ENCODE results near the gene CRHR2.

Gene CRHR2

GRCh38 chr7:30706316-30706715 is 24.1 kb upstream of the CRHR2 start:
- DNase-seq, result no peak

DNA sequence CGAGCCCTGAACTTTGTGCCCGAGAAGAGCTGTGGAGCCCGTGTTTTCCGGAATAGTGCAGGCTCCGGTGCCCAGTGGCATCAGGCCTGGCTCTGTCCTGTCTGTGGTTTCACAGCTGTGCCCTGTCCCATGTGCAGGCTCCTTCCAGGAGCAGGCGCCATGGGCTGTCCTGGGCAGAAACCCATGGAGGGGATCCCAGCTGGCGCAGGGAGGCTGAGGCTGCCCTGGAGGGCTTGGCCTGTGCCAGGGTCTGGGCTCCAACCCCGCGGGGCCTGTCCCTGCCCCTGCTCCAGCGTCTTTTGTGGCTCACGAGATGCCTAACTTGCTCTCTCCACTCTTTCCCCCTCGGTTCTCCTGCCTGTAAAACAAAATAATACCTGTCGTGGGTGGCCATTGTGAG is 23.3 kb upstream of the CRHR2 start:
- no peak for DNase-seq

DNA sequence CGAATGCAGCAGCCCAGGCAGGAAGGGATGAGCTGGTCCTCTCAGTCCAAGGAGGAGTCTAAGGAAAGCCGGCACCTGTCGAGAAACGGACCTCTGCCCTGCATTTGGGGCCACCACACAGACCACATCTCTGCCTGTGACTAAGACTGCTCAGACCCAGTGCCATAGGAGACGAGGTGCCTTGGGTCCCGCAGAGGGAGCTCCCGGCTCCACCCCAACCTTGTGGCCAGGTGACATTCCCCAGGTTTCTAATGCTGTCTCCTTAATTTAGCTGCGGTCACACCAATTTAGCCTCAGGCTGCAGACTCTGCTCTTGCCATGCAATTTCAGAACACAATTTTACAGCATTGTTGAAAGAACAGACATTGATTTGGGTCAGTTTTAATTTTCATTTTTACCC is 22.8 kb upstream of the CRHR2 start:
- DNase-seq, result no peak

DNA sequence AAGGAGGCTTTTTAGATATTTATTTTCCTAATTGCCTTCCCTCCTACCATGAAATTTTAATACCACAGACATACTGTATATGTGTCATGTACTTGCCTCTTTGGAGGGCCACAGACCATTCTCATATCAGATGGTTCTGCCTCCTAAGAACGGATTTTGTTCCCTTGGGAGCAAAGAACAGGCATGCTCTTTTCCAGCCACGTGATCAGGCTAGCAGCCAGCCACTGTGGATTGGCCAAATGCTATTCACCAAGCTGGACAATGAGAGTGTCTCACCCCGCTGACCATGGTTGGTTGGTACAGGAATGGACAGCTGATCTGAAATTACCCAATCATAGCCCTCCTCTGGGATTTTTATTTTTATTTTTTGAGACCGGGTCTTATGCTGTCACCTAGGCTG is 21.5 kb upstream of the CRHR2 start:
- DNase-seq, result no peak

DNA sequence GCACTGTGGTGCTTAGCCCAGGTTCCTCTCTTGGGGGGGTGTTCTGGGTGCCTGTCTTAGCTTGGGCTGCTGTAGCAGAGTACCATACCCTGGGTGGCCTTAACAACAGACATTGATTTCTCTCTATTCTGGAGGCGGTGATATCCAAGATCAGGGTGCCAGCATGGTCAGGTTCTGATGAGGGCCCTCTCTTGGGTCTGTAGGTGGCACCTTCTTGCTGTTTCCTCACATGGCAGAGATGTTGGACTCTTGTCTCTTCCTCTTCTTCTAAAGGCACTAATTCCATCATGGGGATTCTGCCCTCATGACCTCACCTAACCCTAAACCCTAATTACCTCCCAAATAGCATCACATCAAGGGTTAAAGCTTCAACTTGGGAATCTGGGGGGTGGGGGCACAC is 19.9 kb upstream of the CRHR2 start:
- DNase-seq, result no peak

GRCh38 chr7:30700941-30701340 is 18.7 kb upstream of the CRHR2 start:
- no peak for DNase-seq

DNA sequence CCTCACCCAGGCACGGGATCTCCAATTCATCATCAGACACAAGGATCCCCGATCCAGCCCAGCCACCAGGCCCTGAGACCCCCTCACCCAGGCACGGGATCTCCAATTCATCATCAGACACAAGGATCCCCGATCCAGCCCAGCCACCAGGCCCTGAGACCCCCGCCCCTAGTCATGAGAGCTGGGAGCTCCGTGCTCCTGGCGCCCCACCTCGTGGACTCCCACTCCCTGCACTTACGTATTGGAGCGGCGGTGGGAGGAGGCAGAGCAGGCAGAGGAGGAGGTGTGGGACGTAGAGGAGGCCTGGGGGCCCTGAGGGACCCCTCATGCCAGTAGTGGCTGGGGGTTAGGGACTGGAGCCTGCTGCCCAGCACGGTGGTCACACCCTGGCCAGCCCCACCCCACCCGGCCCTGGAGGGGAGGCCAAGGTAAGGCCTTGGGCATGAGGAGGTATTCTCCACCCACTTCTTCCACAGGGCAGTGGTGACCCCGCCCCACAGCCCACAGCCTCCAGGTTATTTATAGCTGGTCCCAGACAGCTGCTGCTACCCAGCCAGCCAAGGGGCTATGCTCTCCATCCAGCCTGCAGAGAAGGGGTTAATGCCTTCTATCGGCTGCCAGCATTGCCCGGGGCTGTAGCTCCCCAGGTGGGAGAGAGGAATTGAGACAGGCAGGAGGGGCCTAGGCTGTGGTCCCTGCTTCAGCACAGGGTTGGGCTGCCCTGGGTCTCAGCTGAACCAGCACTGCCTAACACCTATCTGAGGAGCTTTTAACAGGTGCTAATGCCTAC is 17.6 kb upstream of the CRHR2 start:
- no peak for DNase-seq

DNA sequence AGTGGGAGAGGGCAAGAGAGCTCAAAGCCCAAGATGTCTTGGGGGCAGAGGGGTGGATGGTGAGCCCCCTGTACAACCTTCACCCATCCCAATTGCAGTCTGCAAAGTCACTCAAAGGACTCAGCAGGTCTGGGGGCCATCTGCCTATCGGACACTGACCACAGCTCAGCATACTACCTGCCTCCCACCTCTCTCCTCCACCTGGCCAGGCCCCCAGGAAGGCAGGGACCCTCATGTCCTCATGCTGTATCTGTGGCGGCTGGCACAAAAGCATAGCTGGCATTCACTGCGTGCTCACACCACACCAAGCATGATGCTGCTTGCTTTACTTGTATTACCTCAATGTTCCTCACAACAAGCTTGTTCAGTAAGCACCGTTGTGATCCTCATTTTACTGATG is 16.2 kb upstream of the CRHR2 start:
- DNase-seq, result no peak

DNA sequence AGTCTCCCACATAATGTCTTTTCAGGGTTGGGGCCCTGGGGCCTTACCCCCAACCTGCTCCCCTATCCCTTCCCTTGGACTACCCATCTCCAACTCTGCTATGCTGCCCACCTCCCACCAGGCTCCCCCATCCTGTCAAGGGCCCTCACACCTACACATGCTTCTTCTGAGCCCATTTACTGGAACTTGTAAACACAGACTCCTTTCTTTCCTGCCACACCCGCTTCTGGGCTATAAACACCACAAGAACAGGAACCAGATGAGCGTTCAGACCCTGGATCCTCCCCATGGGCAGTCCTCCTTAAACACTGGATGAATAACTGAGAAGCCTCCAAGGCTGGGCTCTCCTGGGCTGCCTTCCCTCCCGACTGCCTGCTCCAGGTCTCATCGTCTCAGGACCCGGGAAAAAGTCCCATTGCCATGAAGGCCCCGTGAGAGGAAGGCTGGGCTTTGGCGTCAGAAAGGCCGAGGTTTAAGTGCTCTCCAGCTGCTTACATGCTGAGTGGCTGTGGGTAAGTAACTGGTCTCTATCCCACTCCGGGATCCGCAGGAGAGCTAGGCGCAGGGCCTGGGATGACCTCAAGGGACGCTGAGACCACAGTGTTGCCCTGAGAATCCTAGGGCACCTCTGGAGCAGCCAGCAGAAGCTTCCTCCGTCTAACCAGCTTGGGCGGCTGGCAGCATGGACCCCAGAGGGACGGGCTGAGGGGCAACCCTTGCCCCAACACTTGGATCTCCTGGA is 15.6 kb upstream of the CRHR2 start:
- no peak for DNase-seq

DNA sequence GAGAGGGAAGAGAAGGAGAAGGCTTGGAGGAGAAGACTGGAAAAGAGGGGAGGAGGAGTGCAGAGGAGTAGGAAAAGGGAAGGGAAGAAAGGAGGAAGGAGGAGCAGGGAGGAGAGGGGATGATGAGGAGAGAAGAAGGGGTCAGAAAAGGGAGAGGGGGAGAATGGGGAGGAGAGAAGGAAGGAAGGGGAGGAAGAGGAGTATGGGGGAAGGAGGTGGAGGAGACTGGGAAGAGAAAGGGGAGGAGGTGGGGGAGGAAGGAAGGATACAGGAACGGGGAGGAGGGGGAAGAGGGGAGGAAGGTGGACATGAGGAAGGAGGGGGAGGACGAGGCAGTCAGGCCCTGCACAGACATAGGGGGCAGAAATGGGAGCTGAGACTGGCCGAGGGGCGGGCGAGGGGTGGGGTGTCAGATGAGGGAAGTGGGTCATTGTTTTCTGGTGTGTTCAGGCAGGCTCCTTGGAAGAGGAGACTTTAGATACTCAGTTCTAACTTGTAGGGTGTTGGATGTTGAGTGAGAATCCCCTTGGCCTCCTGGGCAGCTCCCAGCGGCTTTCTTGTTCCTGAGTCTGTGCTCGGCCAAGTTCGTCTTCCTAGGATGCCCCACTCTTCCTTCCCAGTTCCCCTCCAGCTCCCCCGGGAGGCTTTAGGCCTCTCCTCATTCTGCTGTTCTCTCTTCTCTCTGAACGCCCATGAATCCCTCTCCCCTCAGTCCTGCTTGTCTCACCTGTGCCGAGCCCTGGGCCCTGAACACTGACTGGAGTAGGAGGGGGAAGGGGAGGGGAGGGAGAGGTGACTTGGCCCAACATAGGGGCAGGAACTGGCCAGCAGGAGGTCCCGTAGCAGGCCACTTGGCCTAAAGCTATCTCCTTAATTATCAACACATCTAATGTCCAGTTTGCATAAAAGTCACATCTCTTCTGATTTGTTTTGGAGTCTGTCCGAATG is 12.8 kb upstream of the CRHR2 start:
- DNase-seq, result no peak

GRCh38 chr7:30694218-30694745 is 12.0 kb upstream of the CRHR2 start:
- no peak for DNase-seq

GRCh38 chr7:30692882-30693281 is 10.6 kb upstream of the CRHR2 start:
- DNase-seq, result no peak

DNA sequence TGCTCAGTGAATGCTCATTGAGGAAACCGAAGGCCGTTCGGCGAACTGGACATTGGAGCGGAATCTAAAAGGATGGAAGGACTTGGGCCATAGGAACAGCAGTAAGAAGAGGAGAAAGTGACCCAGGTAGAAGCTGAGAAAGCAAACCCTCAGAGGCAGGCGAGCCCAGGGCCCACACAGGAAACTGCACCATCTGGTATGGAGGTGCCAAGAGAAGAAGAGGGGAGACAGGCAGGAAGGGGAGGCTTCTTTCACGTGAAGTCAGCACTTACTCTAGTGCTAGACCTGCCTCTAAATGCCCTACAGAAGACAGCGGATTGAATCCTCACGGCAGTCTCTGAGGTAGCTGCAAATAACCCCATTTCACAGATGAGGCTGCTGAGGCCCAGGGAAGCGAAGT is 10.2 kb upstream of the CRHR2 start:
- DNase-seq, result no peak

DNA sequence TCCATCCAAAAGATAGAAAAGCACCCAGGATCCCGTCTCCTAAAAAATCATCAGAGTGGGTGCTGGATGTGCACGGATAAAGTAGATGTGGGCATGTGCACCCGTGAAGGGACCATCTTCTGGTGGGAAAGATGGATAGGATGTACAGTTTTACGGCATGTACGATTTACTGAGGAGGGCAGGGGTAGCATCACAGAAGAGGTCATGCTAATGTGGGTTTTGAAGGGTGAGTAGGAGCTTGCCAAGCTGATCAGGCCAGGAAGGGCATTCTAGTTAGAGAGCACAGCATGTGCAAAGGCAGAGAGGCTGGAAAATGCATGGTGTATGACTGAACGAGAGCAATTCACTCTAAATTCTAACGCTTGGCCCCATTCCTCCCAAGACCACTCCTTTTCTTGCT is 7.8 kb upstream of the CRHR2 start:
- DNase-seq, result no peak

- no peak for DNase-seq
Observed at GRCh38 chr7:30688718-30689221, 6.5 kb upstream of the CRHR2 start.

GRCh38 chr7:30687604-30688003 is 5.3 kb upstream of the CRHR2 start:
- no peak for DNase-seq

DNA sequence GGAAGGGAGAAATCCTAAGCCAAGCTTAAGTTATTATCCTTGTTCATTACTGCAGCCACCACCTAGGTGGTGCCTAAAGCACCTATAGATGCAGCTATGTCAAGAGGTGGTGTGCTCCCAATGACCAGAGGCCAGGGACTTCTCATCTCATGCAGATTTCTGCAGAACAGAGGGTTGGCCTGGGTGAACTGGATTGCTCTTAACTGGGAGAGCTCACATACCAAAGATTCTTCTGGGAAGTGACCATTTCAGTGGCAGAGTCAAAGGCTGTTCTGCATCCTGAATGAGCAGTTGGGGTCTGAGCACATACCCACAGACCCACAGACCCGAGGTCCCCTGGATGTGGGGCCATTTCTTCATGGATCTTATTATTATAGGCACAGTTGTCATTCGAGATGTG is 2.1 kb upstream of the CRHR2 start:
- no peak for DNase-seq

DNA sequence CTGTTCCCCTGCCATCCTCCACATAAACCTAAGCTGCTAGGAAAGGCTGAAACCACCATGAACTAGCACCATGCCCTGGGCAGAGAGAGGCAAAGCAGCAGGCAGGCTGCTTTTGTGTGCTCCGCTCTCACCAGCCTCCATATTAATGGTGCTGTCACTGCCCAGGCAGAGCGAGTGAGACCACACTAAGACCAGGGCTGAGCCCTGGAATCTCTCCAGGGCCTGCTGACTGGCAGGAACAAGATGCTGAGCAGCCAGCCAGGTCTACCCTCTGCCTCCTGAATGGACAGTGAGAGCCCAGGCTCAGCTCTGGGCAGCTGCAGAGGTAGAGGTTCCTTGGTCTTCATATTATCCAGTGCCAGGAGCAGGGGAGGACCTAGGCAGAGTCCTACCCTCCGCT is 1.6 kb upstream of the CRHR2 start:
- DNase-seq, result no peak

- no peak for DNase-seq
Observed at GRCh38 chr7:30683306-30683705, 1.1 kb upstream of the CRHR2 start.

DNA sequence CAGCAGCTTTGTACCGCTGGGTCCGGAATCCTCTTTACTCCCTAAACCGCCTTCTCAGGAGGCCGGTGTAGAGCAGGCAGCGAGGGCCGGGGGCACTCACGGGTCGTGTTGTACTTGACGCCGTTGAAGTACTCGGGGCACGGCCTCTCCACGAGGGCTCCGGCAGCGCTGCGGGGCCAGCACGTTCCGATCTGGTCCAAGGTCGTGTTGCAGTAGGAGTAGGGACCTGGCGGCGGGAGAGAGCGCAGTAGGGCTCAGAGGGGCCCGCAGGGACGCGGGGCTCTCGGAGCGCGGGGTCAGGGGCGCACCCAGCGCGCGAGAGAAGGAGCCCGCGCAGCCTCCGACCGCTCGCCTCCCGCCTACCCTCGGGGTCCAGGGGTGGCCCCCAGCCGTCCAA is 443 bp downstream of the CRHR2 start:
- DNase-seq, result peak; percentile 71

DNA sequence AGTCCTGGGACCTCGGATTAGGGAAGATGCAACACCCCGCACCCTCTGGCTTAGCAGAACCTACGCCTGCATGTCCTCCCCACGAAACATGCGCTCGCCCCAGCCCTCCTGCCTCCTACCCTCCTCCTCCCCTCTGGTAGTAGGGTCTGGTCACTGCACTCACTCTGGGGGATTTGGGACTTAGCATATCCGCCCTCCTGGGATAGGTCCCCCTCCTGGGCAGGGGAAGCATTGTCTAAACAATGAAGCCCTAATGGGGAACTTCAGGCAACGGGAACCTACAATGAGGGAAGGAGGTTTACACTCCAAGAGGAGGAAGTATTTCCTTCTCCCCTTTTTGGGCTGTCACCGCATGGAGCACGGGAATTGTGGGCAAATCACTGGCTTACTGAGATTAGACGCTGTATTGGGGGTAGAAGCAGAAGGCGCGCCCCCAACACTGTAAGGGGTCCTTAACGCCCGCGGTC is 892 bp downstream of the CRHR2 start:
- DNase-seq, result peak; percentile 60

DNA sequence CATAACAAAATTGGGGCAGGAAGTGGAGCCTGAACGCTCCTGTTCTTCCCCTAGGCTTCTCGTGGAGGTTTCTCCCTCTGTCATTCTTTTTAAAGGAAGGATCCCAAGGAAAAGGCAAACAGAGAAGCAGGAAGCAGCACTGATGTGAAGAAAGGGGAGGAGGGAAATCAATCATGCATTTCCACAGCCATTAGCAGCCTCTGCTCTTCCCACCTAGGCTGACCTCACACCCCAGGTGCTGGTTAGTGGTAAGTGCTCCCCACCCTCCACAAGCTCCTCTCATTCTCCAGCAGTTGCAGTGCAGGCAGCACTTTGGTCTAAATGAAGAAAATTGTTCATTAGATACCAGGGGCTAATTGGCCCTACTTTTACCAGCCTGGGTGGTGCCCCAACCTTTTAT is 2.6 kb downstream of the CRHR2 start:
- DNase-seq, result no peak

- no peak for DNase-seq
Observed at GRCh38 chr7:30678805-30679204, 3.5 kb downstream of the CRHR2 start.

Data from activated CD8-positive, alpha-beta memory T cell treated with anti-CD3 and anti-CD28 coated beads for 24 hours (primary cell).